ENCODE measurements around the gene FKBP2.

Gene FKBP2

GRCh38 chr11:64285885-64286800, 45.2 kb downstream of the FKBP2 start:
- DNase-seq (ENCODE audit: low read depth), result no peak

- no peak for DNase-seq (ENCODE audit: low read depth)
These were observed 45.9 kb downstream of the FKBP2 start for GRCh38 chr11:64286801-64287159.

- no peak for DNase-seq (ENCODE audit: low read depth)
These were observed 46.9 kb downstream of the FKBP2 start for GRCh38 chr11:64287676-64288352.

GRCh38 chr11:64288353-64288750, 47.5 kb downstream of the FKBP2 start:
- DNase-seq (ENCODE audit: low read depth), result no peak

GRCh38 chr11:64289002-64289564, 48.2 kb downstream of the FKBP2 start:
- DNase-seq (ENCODE audit: low read depth), result no peak

GRCh38 chr11:64290352-64291261, 49.7 kb downstream of the FKBP2 start:
- DNase-seq (ENCODE audit: low read depth), result no peak

GRCh38 chr11:64291262-64291751, 50.4 kb downstream of the FKBP2 start, which contains the start of gene KCNK4:
Gene KCNK4 (plus strand): TSS chr11:64291302. CDS start chr11:64293019, 1,717 bp downstream.
- no peak for DNase-seq (ENCODE audit: low read depth)

GRCh38 chr11:64291752-64292459, 51.0 kb downstream of the FKBP2 start:
- no peak for DNase-seq (ENCODE audit: low read depth)

- no peak for DNase-seq (ENCODE audit: low read depth)
These were observed 51.8 kb downstream of the FKBP2 start for GRCh38 chr11:64292460-64293254.

All from activated T-helper 9 cell treated with anti-CD3 and anti-CD28 coated beads, Interleukin-2, amount 50 U/mL, for 16 hours (primary cell).